ENCODE measurements around the gene COL7A1.

COL7A1 gene

DNA sequence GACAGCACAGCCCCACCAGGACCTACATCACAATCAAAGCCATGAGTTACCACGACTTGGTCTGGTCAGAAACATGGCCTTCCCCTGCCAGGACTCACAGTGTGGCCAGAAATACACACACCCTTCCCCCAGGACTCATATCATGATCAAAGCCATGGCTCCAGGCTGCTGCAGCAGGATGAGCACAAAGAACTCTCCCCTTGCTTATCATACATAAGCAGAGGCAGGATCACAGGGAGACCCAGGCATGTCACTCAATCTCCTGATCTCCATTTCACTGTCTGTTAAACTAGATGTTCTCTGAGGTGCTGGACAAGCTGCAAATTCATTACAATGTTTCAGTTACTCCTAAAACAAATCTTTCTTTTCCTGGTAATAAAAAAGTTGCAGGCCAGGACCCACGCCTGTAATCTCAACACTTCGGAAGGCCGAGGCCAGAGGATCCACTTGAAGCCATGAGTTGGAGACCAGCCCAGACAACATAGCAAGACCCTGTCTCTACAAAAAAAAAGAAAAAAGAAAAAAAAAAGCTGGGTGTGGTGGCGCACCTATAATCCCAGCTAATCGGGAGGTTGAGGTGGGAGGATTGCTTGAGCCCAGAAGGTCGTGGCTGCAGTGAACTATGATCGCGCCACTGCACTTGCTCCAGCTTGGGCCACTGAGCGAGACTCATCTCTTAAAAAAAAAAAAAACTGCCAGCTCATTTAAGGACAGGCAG lies 39.7 kb downstream of the COL7A1 start:
- no peaks in the 10 kb centered on the region for H3K27me3 ChIP-seq (ENCODE audit: low read depth, low read length)
- H3K4me1 ChIP-seq (ENCODE audit: low read length), result peaks cover 36% of the 10 kb centered on the region
- TF ChIP-seq EZH2phosphoT487 (IDR thresholded peaks at IDR 0.05; ENCODE audit: low read depth) (no peak), CTCF (IDR thresholded peaks at IDR 0.05; ENCODE audit: low read depth, low read length) (no peak)
- H3K4me3 ChIP-seq (ENCODE audit: low read length), result peak overlapping the region; percentile 93
- peaks cover 37% of the 10 kb centered on the region for H3K36me3 ChIP-seq (replicated peaks; ENCODE audit: low read depth, low read length)
- H2AFZ ChIP-seq (ENCODE audit: low read depth, low read length), result no peak overlapping the region
- no peak overlapping the region for H3K27ac ChIP-seq (ENCODE audit: low read length)
- H3K79me2 ChIP-seq (ENCODE audit: low read length), result peaks cover 13% of the 10 kb centered on the region
- H4K20me1 ChIP-seq (ENCODE audit: insufficient read depth, low read length), result peaks cover 19% of the 10 kb centered on the region; the same call in 1 of the 2 replicates
- H3K4me2 ChIP-seq (ENCODE audit: low read length), result peak overlapping the region; percentile 97
- no peaks in the 10 kb centered on the region for H3K9me3 ChIP-seq (ENCODE audit: insufficient read depth, low read length)
- H3K9ac ChIP-seq (ENCODE audit: low read length), result peak overlapping the region; percentile 69

DNA sequence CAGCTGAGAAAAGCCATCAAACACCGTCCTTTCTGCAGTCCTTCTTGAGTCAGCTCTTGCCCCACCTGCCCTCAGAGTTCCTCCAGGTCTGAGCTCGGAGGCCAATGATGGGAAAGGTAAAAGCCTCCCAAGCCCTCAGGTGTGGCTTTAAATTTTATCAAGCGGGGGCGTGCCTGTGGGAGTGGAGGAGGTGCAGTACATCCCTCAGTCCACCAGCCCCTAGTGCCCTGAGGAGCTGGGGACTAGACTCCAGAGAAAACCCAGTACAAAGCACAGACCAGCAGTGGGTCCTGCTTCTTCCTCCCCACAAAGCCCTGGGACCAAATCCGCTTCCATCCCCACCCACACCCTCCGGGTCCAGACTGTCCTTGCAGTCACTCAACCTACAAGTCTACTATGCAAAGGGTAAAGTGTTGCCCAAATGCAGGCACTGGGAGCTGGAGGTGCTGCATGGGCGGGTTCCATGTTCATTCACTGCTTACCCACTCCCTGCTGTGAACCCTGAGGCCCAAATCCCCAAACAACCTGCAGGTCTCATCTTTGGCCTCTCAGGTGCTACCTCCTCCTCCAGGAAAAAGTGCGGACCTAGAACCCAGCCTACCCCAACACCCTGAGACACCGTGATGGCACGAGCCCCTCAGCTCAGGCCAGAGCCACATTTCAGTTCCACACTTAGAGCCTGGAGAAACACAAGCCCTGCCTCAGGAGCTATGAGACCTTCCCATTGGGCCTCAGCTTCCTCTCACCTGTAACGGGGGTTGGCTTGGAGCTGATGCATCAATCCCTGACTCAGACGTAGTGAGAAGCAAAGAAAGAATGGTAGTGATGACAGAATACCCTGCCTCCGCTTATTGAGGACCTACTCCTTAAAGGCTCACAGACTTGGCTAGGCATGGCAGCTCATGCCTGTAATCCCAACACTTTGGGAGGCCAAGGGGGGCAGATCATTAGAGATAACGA lies 41.0 kb downstream of the COL7A1 start:
- Histone ChIP-seq H2AFZ (ENCODE audit: low read depth, low read length) (no peak overlapping the region), H3K79me2 (ENCODE audit: low read length) (peaks cover 13% of the 10 kb centered on the region), H3K27ac (ENCODE audit: low read length) (no peak overlapping the region), H3K27me3 (ENCODE audit: low read depth, low read length) (no peaks in the 10 kb centered on the region), H3K9me3 (ENCODE audit: insufficient read depth, low read length) (no peaks in the 10 kb centered on the region), H3K9ac (ENCODE audit: low read length) (no peak overlapping the region), H3K4me1 (ENCODE audit: low read length) (peaks cover 24% of the 10 kb centered on the region), H3K4me3 (ENCODE audit: low read length) (no peak overlapping the region), H4K20me1 (ENCODE audit: insufficient read depth, low read length) (peaks cover 30% of the 10 kb centered on the region; the same call in 1 of the 2 replicates), H3K4me2 (ENCODE audit: low read length) (no peak overlapping the region), H3K36me3 (replicated peaks; ENCODE audit: low read depth, low read length) (peaks cover 46% of the 10 kb centered on the region)
- TF ChIP-seq CTCF (IDR thresholded peaks at IDR 0.05; ENCODE audit: low read depth, low read length) (no peak), EZH2phosphoT487 (IDR thresholded peaks at IDR 0.05; ENCODE audit: low read depth) (no peak)

- H3K9me3 ChIP-seq (ENCODE audit: insufficient read depth, low read length), result no peaks in the 10 kb centered on the region
- no peak overlapping the region for H2AFZ ChIP-seq (ENCODE audit: low read depth, low read length)
- H4K20me1 ChIP-seq (ENCODE audit: insufficient read depth, low read length), result peaks cover 30% of the 10 kb centered on the region; the same call in 1 of the 2 replicates
- peaks cover 52% of the 10 kb centered on the region for H3K36me3 ChIP-seq (replicated peaks; ENCODE audit: low read depth, low read length)
- peaks cover 13% of the 10 kb centered on the region for H3K79me2 ChIP-seq (ENCODE audit: low read length)
- no peak overlapping the region for H3K9ac ChIP-seq (ENCODE audit: low read length)
- peaks cover 16% of the 10 kb centered on the region for H3K4me1 ChIP-seq (ENCODE audit: low read length)
- no peaks in the 10 kb centered on the region for H3K27me3 ChIP-seq (ENCODE audit: low read depth, low read length)
- H3K4me2 ChIP-seq (ENCODE audit: low read length), result no peak overlapping the region
- TF ChIP-seq EZH2phosphoT487 (IDR thresholded peaks at IDR 0.05; ENCODE audit: low read depth) (no peak), CTCF (IDR thresholded peaks at IDR 0.05; ENCODE audit: low read depth, low read length) (no peak)
- no peak overlapping the region for H3K4me3 ChIP-seq (ENCODE audit: low read length)
- H3K27ac ChIP-seq (ENCODE audit: low read length), result no peak overlapping the region
Measured at GRCh38 chr3:48553361-48553760, 41.8 kb downstream of the COL7A1 start.

All from OCI-LY3 (cell line).